ENCODE results near the gene TNNT3.

TNNT3 gene

GRCh38 chr11:1964348-1964747, 44.8 kb downstream of the TNNT3 start:
- DNase-seq, result no peak

- DNase-seq, result no peak
Measured at GRCh38 chr11:1964955-1965354, 45.5 kb downstream of the TNNT3 start.

GRCh38 chr11:1966531-1966930, 47.0 kb downstream of the TNNT3 start:
- DNase-seq, result no peak

GRCh38 chr11:1967641-1968225, 48.2 kb downstream of the TNNT3 start:
- no peak for DNase-seq

GRCh38 chr11:1968454-1969002, 49.0 kb downstream of the TNNT3 start:
- no peak for DNase-seq

- DNase-seq, result no peak
Measured at GRCh38 chr11:1969035-1969434, 49.5 kb downstream of the TNNT3 start.

GRCh38 chr11:1969776-1970175, 50.3 kb downstream of the TNNT3 start:
- DNase-seq, result no peak

GRCh38 chr11:1970956-1971355, 51.5 kb downstream of the TNNT3 start:
- no peak for DNase-seq

- DNase-seq, result no peak
Measured at GRCh38 chr11:1975185-1975584, 55.7 kb downstream of the TNNT3 start.

- DNase-seq, result no peak
Measured at GRCh38 chr11:1978720-1979473, 59.4 kb downstream of the TNNT3 start.

GRCh38 chr11:1979607-1980006, 60.1 kb downstream of the TNNT3 start:
- no peak for DNase-seq

- no peak for DNase-seq
Measured at GRCh38 chr11:1982873-1983600, 63.5 kb downstream of the TNNT3 start.

- DNase-seq, result no peak
Measured at GRCh38 chr11:1983601-1983961, 64.1 kb downstream of the TNNT3 start.

GRCh38 chr11:1987024-1987423, 67.5 kb downstream of the TNNT3 start:
- no peak for DNase-seq

- DNase-seq, result no peak
Measured at GRCh38 chr11:1988174-1988573, 68.7 kb downstream of the TNNT3 start.

All from amniotic stem cell (primary cell).